ENCODE results near the gene NBPF26. TPM values are rescaled to one million over a fixed set of nuclear protein-coding genes. Genes with fewer than 3 reads are reported as not detected.
"Not testable (repeated sequence)": the region's sequence is repeated elsewhere in the genome, so short reads cannot be mapped to it uniquely, and the experiment has no call there.

NBPF26 gene
- 0.42 TPM for polyA plus RNA-seq (2012; ENCODE audit: insufficient read depth, insufficient read length, low read depth)

GRCh38 chr1:120723715-120724402, at the start of gene NBPF26:
NBPF26 (plus strand) TSS chr1:120723945.
- not testable (repeated sequence) for H3K4me1 ChIP-seq, H3K9me3 ChIP-seq, H3K27me3 ChIP-seq, H3K36me3 ChIP-seq
- peak; percentile 75 for DNase-seq
- peak within 1 kb of the TSS; percentile 29; the same call in 1 of the 2 replicates for H3K4me3 ChIP-seq (ENCODE audit: low read depth, low read length)

GRCh38 chr1:120680106-120680819, 43.5 kb upstream of the NBPF26 start:
- not testable (repeated sequence) for H3K36me3 ChIP-seq; H3K4me3 ChIP-seq (ENCODE audit: low read depth, low read length); DNase-seq; H3K4me1 ChIP-seq; H3K9me3 ChIP-seq; H3K27me3 ChIP-seq

GRCh38 chr1:120680938-120681337, 42.8 kb upstream of the NBPF26 start:
- H3K9me3 ChIP-seq; H3K4me3 ChIP-seq (ENCODE audit: low read depth, low read length); H3K27me3 ChIP-seq; DNase-seq; H3K4me1 ChIP-seq; H3K36me3 ChIP-seq: not testable (repeated sequence)

GRCh38 chr1:120684397-120684796, 39.3 kb upstream of the NBPF26 start:
- not testable (repeated sequence) for DNase-seq; H3K36me3 ChIP-seq; H3K4me3 ChIP-seq (ENCODE audit: low read depth, low read length)

GRCh38 chr1:120685622-120686021, 38.1 kb upstream of the NBPF26 start:
- not testable (repeated sequence) for H3K4me1 ChIP-seq; H3K36me3 ChIP-seq; H3K27me3 ChIP-seq; H3K4me3 ChIP-seq (ENCODE audit: low read depth, low read length); DNase-seq; H3K9me3 ChIP-seq

More at GRCh38 chr1:120684397-120684796, 39.3 kb upstream of the NBPF26 start:
- H3K9me3 ChIP-seq, H3K4me1 ChIP-seq, H3K27me3 ChIP-seq: not testable (repeated sequence)

GRCh38 chr1:120687250-120687649, 36.5 kb upstream of the NBPF26 start:
- not testable (repeated sequence) for DNase-seq; H3K27me3 ChIP-seq; H3K4me3 ChIP-seq (ENCODE audit: low read depth, low read length); H3K36me3 ChIP-seq; H3K4me1 ChIP-seq; H3K9me3 ChIP-seq

- not testable (repeated sequence) for H3K27me3 ChIP-seq; H3K4me3 ChIP-seq (ENCODE audit: low read depth, low read length); H3K9me3 ChIP-seq; H3K4me1 ChIP-seq; H3K36me3 ChIP-seq
- DNase-seq, result peak; percentile 3
Observed at GRCh38 chr1:120700807-120701562, 22.8 kb upstream of the NBPF26 start.

- H3K4me1 ChIP-seq; H3K9me3 ChIP-seq; H3K4me3 ChIP-seq (ENCODE audit: low read depth, low read length); H3K27me3 ChIP-seq; H3K36me3 ChIP-seq; DNase-seq: not testable (repeated sequence)
Observed at GRCh38 chr1:120723358-120723714, 409 bp upstream of the NBPF26 start.

- H3K4me1 ChIP-seq; DNase-seq; H3K9me3 ChIP-seq; H3K4me3 ChIP-seq (ENCODE audit: low read depth, low read length); H3K36me3 ChIP-seq; H3K27me3 ChIP-seq: not testable (repeated sequence)
Observed at GRCh38 chr1:120724507-120724906, 762 bp downstream of the NBPF26 start.

GRCh38 chr1:120728811-120729210, 5.1 kb downstream of the NBPF26 start:
- not testable (repeated sequence) for H3K27me3 ChIP-seq; H3K4me3 ChIP-seq (ENCODE audit: low read depth, low read length); DNase-seq; H3K36me3 ChIP-seq; H3K4me1 ChIP-seq; H3K9me3 ChIP-seq

- DNase-seq; H3K36me3 ChIP-seq; H3K9me3 ChIP-seq; H3K27me3 ChIP-seq; H3K4me1 ChIP-seq; H3K4me3 ChIP-seq (ENCODE audit: low read depth, low read length): not testable (repeated sequence)
Observed at GRCh38 chr1:120769090-120769489, 45.3 kb downstream of the NBPF26 start.

- H3K9me3 ChIP-seq; H3K4me3 ChIP-seq (ENCODE audit: low read depth, low read length); H3K4me1 ChIP-seq; H3K27me3 ChIP-seq; H3K36me3 ChIP-seq: not testable (repeated sequence)
- peak; percentile 22 for DNase-seq
- peak; percentile 19; the same call in 1 of the 2 replicates for TF ChIP-seq CTCF (IDR thresholded peaks at IDR 0.05; ENCODE audit: low read depth, low read length)
Observed at GRCh38 chr1:120805452-120805851, 81.7 kb downstream of the NBPF26 start.

Data from BE2C (cell line).